Loucy (cell line): ENCODE results near the gene CCDC177.

Experiments
- CTCF ChIP-seq: fragments of 200-600 bp; sonication (generic); conservative IDR thresholded peaks from 2 replicates; pipeline ENCODE4 v1.5.1; 2014; ENCODE audit warnings: mild to moderate bottlenecking, antibody characterized with exemption, low read length
- EZH2phosphoT487 ChIP-seq: fragments of 200-600 bp; IDR thresholded peaks from 2 replicates; pipeline ENCODE4 v1.6.1; 2018; ENCODE audit warnings: antibody characterized with exemption, mild to moderate bottlenecking, moderate library complexity, borderline replicate concordance

GRCh38 chr14:69528930-69529329 is 45.7 kb downstream of the CCDC177 start:
- TF ChIP-seq CTCF = no peak
- no peak for TF ChIP-seq EZH2phosphoT487
